DND-41 (cell line): Measurements from ENCODE around the gene EMILIN1.
"Not testable (repeated sequence)": the region's sequence is repeated elsewhere in the genome, so short reads cannot be mapped to it uniquely, and the experiment has no call there.

Source experiments
- ATAC-seq: fragments of 200-7000 bp; cut with Tn5 transposase; 3 replicates; pipeline ENCODE4 v1.9.1; 2021; ENCODE audit warnings: low read depth; ENCODE audit not compliant: insufficient read depth
- DNase-seq: peaks from one replicate; pipeline ENCODE4 v3.0.0-alpha.2; 2020
- H2AFZ ChIP-seq: 2 replicates; pipeline ENCODE4 v1.6.0; 2012; ENCODE audit warnings: low read depth, low read length
- H3K27ac ChIP-seq: 2 replicates; pipeline ENCODE4 v1.5.1; 2012; ENCODE audit warnings: low read length, inconsistent platforms
- H3K27me3 ChIP-seq: fragments of 200-600 bp; sonication (generic); 2 replicates; pipeline ENCODE4 v1.6.0; 2012; ENCODE audit warnings: low read length, mild to moderate bottlenecking, inconsistent platforms; ENCODE audit not compliant: insufficient read depth, poor library complexity
- H3K36me3 ChIP-seq: 2 replicates; pipeline ENCODE4 v1.5.1; 2012; ENCODE audit warnings: low read length, inconsistent platforms; ENCODE audit not compliant: insufficient read depth
- H3K4me1 ChIP-seq: 2 replicates; pipeline ENCODE4 v1.5.1; 2012; ENCODE audit warnings: mild to moderate bottlenecking, low read length; ENCODE audit not compliant: insufficient read depth
- H3K4me2 ChIP-seq: 2 replicates; pipeline ENCODE4 v1.6.0; 2012; ENCODE audit warnings: mild to moderate bottlenecking, moderate library complexity, low read length, inconsistent platforms; ENCODE audit not compliant: insufficient read depth
- H3K4me3 ChIP-seq, 2 experiments: fragments of 200-600 bp in 1 of 2; shearing (Covaris generic) in 1 of 2; 2 replicates each; pipeline ENCODE4 v1.5.1; 2012 to 2016; ENCODE audit warnings: inconsistent platforms in 2 of 2, low read length in 2 of 2, mild to moderate bottlenecking in 2 of 2, low read depth in 1 of 2, moderate library complexity in 1 of 2
- H3K79me2 ChIP-seq: 2 replicates; pipeline ENCODE4 v1.6.0; 2012; ENCODE audit warnings: low read length, inconsistent platforms; ENCODE audit not compliant: insufficient read depth
- H3K9ac ChIP-seq: 2 replicates; pipeline ENCODE4 v1.6.0; 2012; ENCODE audit warnings: low read depth, mild to moderate bottlenecking, inconsistent platforms, low read length, moderate library complexity
- H3K9me3 ChIP-seq: 2 replicates; pipeline ENCODE4 v1.5.1; 2012; ENCODE audit warnings: low read length, moderate library complexity, mild to moderate bottlenecking, inconsistent platforms; ENCODE audit not compliant: insufficient read depth, severe bottlenecking
- H4K20me1 ChIP-seq: 2 replicates; pipeline ENCODE4 v1.6.0; 2012; ENCODE audit warnings: low read length; ENCODE audit not compliant: insufficient read depth
- EZH2 ChIP-seq: IDR thresholded peaks from 3 replicates; pipeline ENCODE4 v1.6.1; 2012; ENCODE audit warnings: borderline replicate concordance, low read depth, mild to moderate bottlenecking, moderate library complexity, low read length, inconsistent platforms; ENCODE audit not compliant: severe bottlenecking
- TF ChIP-seq, protein P1 (sequence below): IDR thresholded peaks from 2 replicates; pipeline ENCODE4 v1.5.1; 2012; ENCODE audit warnings: borderline replicate concordance, low read length, moderate library complexity, mild to moderate bottlenecking; ENCODE audit not compliant: poor library complexity, severe bottlenecking; ENCODE audit errors: extremely low read depth

Gene EMILIN1

DNA sequence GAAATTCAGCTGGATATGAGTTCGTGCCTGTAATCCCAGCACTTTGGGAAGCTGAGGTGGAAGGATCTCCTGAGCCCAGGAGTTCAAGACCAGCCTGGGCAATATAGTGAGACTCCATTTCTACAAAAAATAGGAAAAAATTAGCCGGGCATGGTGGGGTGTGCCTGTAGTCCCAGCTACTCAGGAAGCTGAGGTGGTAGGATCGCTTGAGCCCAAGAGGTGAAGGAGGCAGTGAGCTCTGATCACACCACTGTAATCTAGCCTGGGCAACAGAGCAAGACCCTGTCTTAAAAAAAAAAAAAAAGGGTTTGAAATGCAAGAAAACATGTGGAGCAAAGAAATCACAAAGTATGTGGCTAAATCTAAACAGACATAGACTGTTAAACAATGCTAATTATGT lies 30.7 kb downstream of the EMILIN1 start:
- ATAC-seq (no peak), DNase-seq (no peak)
- Histone ChIP-seq H3K27ac (no peak overlapping the region), H3K9me3 (no peaks in the 10 kb centered on the region), H3K36me3 (no peaks in the 10 kb centered on the region), H3K27me3 (no peaks in the 10 kb centered on the region), H3K4me1 (peaks cover 20% of the 10 kb centered on the region), H3K4me2 (no peak overlapping the region), H3K9ac (no peak overlapping the region), H3K79me2 (no peaks in the 10 kb centered on the region), H4K20me1 (no peaks in the 10 kb centered on the region), H3K4me3 (no peak overlapping the region), H2AFZ (no peak overlapping the region)
- TF ChIP-seq, protein P1, sequence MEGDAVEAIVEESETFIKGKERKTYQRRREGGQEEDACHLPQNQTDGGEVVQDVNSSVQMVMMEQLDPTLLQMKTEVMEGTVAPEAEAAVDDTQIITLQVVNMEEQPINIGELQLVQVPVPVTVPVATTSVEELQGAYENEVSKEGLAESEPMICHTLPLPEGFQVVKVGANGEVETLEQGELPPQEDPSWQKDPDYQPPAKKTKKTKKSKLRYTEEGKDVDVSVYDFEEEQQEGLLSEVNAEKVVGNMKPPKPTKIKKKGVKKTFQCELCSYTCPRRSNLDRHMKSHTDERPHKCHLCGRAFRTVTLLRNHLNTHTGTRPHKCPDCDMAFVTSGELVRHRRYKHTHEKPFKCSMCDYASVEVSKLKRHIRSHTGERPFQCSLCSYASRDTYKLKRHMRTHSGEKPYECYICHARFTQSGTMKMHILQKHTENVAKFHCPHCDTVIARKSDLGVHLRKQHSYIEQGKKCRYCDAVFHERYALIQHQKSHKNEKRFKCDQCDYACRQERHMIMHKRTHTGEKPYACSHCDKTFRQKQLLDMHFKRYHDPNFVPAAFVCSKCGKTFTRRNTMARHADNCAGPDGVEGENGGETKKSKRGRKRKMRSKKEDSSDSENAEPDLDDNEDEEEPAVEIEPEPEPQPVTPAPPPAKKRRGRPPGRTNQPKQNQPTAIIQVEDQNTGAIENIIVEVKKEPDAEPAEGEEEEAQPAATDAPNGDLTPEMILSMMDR: no peak
- TF ChIP-seq EZH2: no peak

DNA sequence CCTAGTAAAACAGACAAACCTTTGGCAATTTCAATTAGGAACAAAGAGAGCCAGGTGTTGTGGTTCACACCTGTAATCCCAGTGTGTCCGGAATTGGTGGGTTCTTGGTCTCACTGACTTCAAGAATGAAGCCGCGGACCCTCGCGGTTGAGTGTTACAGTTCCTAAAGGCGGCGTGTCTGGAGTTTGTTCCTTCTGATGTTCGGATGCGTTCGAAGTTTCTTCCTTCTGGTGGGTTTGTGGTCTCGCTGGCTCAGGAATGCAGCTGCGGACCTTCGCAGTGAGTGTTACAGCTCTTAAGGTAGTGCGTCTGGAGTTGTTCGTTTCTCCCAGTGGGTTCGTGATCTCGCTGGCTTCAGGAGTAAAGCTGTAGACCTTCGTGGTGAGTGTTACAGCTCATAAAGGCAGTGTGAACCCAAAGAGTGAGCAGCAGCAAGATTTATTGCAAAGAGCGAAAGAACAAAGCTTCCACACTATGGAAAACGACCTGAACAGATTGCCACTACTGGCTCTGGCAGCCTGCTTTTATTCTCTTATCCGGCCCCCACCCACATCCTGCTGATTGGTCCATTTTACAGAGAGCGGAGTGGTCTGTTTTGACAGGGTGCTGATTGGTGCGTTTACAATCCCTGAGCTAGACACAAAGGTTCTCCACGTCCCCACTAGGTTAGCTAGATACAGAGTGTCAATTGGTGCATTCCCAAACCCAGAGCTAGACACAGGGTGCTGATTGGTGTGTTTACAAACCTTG lies 32.4 kb downstream of the EMILIN1 start:
- Histone ChIP-seq H3K9ac (peak overlapping the region; percentile 39), H2AFZ (peak overlapping the region; percentile 75), H3K4me1 (peaks cover 20% of the 10 kb centered on the region), H3K4me3 (peak overlapping the region in 1 of 2 experiments; percentile 54; a peak in 2 of 4 replicates), H3K27ac (peak overlapping the region; percentile 64), H3K4me2 (peak overlapping the region; percentile 69)
- H3K9me3 ChIP-seq, H4K20me1 ChIP-seq, H3K79me2 ChIP-seq, H3K36me3 ChIP-seq, H3K27me3 ChIP-seq: not testable (repeated sequence)
- peak; percentile 75 for ATAC-seq
- DNase-seq: peak; percentile 72

DNA sequence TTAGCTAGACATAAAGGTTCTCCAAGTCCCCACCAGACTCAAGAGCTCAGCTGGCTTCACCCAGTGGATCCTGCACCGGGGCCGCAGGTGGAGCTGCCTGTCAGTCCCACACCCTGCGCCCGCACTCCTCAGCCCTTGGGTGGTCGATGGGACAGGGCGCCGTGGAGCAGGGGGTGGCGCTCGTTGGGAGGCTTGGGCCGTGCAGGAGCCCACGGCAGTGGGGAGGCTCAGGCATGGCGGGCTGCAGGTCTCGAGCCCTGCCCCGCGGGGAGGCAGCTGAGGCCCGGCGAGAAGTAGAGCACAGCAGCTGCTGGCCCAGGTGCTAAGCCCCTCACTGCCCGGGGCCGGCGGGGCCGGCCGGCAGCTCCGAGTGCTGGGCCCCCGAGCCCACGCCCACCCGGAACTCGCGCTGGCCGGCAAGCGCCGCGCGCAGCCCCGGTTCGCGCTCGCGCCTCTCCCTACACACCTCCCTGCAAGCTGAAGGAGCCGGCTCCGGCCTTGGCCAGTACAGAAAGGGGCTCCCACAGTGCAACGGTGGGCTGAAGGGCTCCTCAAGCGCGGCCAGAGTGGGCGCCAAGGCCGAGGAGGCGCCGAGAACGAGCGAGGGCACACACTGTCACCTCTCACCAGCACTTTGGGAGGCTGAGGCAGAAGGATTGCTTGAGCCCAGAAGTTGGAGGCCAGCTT lies 33.1 kb downstream of the EMILIN1 start:
- H4K20me1 ChIP-seq, H3K36me3 ChIP-seq, DNase-seq, H3K27me3 ChIP-seq, H3K9ac ChIP-seq, H3K79me2 ChIP-seq, H3K9me3 ChIP-seq, ATAC-seq, H3K27ac ChIP-seq: not testable (repeated sequence)
- Histone ChIP-seq H2AFZ (peak overlapping the region; percentile 24; the same call in 1 of the 2 replicates), H3K4me2 (peak overlapping the region; percentile 69; the same call in 1 of the 2 replicates), H3K4me1 (peaks cover 20% of the 10 kb centered on the region), H3K4me3 (peak overlapping the region in 1 of 2 experiments; percentile 54; a peak in 1 of 4 replicates)

DNA sequence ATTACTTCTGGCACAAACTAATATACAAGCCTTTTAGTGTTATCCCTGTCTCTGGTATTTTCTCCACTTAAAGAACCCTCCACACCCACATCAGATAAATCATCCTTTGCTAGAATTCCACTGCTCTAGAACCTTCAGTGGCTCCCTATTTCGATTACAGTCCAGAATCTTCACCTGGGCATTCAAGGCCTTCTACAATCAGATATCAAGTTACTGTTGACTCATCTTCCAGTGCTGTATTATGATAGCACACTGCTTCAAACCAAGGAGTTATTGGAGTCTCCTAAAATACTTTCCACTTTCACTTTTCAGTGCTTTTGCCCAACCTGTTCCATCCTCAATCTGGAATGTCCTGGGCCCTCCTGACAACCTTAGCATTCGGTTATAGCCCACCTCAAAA lies 37.1 kb downstream of the EMILIN1 start:
- DNase-seq (no peak), ATAC-seq (no peak)
- TF ChIP-seq, protein P1: no peak
- no peak for TF ChIP-seq EZH2

More for the DNA sequence above, 37.1 kb downstream of the EMILIN1 start:
- no peak overlapping the region for H3K4me2 ChIP-seq
- no peak overlapping the region for H2AFZ ChIP-seq
- H3K9me3 ChIP-seq: no peaks in the 10 kb centered on the region
- H3K27ac ChIP-seq: no peak overlapping the region
- H3K79me2 ChIP-seq: no peaks in the 10 kb centered on the region
- H3K27me3 ChIP-seq: no peaks in the 10 kb centered on the region
- no peaks in the 10 kb centered on the region for H3K36me3 ChIP-seq
- H3K9ac ChIP-seq: no peak overlapping the region
- no peaks in the 10 kb centered on the region for H4K20me1 ChIP-seq
- H3K4me1 ChIP-seq: peaks cover 12% of the 10 kb centered on the region
- H3K4me3 ChIP-seq: no peak overlapping the region
